Ascending aorta (tissue), 2 donors: ENCODE data around the gene ABL1. TPM values are rescaled to one million over a fixed set of nuclear protein-coding genes. Genes with fewer than 3 reads are reported as not detected.
A peak's percentile ranks its signal among the peaks of the same experiment; 100 is the strongest.

Experiments
- DNase-seq, 2 donors: peaks; one replicate each; pipeline ENCODE4 v3.0.0-alpha.2; 2019; ENCODE audit warnings: low spot score in 2 of 2
- H3K27ac ChIP-seq, 2 donors: fragments of 200-600 bp; sonication (generic); one replicate each; pipeline ENCODE4 v1.5.1; 2016 to 2017; ENCODE audit warnings: mild to moderate bottlenecking in 1 of 2
- H3K27me3 ChIP-seq: fragments of 200-600 bp; sonication (generic); one replicate; pipeline ENCODE4 v1.5.1; 2017
- H3K36me3 ChIP-seq, 2 donors: fragments of 200-600 bp; sonication (generic); one replicate each; pipeline ENCODE4 v1.5.1; 2016
- H3K4me1 ChIP-seq, 2 donors: fragments of 200-600 bp; sonication (generic); one replicate each; pipeline ENCODE4 v1.5.1; 2016 to 2017; ENCODE audit warnings: mild to moderate bottlenecking in 1 of 2
- H3K4me3 ChIP-seq, 2 donors: fragments of 200-600 bp; sonication (generic); one replicate each; pipeline ENCODE4 v1.5.1; 2016 to 2017; ENCODE audit warnings: mild to moderate bottlenecking in 1 of 2
- H3K9me3 ChIP-seq, 2 donors: fragments of 200-600 bp; sonication (generic); one replicate each; pipeline ENCODE4 v1.5.1; 2016
- CTCF ChIP-seq, 3 experiments: fragments of 200-600 bp in 2 of 3; fragments of 450-650 bp in 1 of 3; sonication (generic) in 2 of 3; IDR thresholded peaks; one replicate each; pipeline ENCODE4 v1.5.1; 2016 to 2019; ENCODE audit warnings: antibody characterized with exemption in 3 of 3, mild to moderate bottlenecking in 1 of 3, moderate library complexity in 1 of 3
- intact Hi-C: fragments of 100-400 bp; cut with DNase I; formaldehyde crosslinking; loops from one replicate; pipeline ENCODE4 v1.15.1; 2023
- total RNA-seq: library from RNA; depleted of rRNA; stranded (reverse); fragments of >200 nt; gene quantifications from one replicate; pipeline ENCODE4 v1.1.0, GENCODE V29; 2016

The ABL1 gene
- total RNA-seq, 1 donor from 2014 or later: 99.1 TPM

- H3K4me1 ChIP-seq: peaks cover 0 to 34% of the 10 kb centered on the region in 2 donors
- no peak for TF ChIP-seq CTCF (IDR thresholded peaks at IDR 0.05)
- no peaks in the 10 kb centered on the region for H3K27me3 ChIP-seq
- intact Hi-C loops: no loop called here
- H3K27ac ChIP-seq: no peak overlapping the region
- no peak overlapping the region for H3K4me3 ChIP-seq
- no peak for DNase-seq
- H3K36me3 ChIP-seq: peaks cover 44 to 75% of the 10 kb centered on the region in 2 donors
- no peaks in the 10 kb centered on the region for H3K9me3 ChIP-seq
Measured at GRCh38 chr9:130872093-130872492, 37.0 kb downstream of the ABL1 start.

GRCh38 chr9:130872508-130872907, 37.5 kb downstream of the ABL1 start:
- H3K9me3 ChIP-seq: no peaks in the 10 kb centered on the region
- no peak for TF ChIP-seq CTCF (IDR thresholded peaks at IDR 0.05)
- intact Hi-C loops: no loop called here
- DNase-seq: no peak
- H3K27ac ChIP-seq: peak overlapping the region; percentile 8 to 35
- H3K36me3 ChIP-seq: peaks cover 46 to 74% of the 10 kb centered on the region in 2 donors
- peaks cover 0 to 34% of the 10 kb centered on the region in 2 donors for H3K4me1 ChIP-seq
- no peak overlapping the region for H3K4me3 ChIP-seq
- no peaks in the 10 kb centered on the region for H3K27me3 ChIP-seq

GRCh38 chr9:130872912-130873503, 38.0 kb downstream of the ABL1 start:
- H3K9me3 ChIP-seq: no peaks in the 10 kb centered on the region
- intact Hi-C loops: no loop called here
- no peaks in the 10 kb centered on the region for H3K27me3 ChIP-seq
- DNase-seq: peak in 1 of 2 donors; percentile 84
- peaks cover 0 to 34% of the 10 kb centered on the region in 2 donors for H3K4me1 ChIP-seq
- H3K4me3 ChIP-seq: no peak overlapping the region
- peak overlapping the region; percentile 8 to 35 for H3K27ac ChIP-seq
- peaks cover 51 to 74% of the 10 kb centered on the region in 2 donors for H3K36me3 ChIP-seq
- no peak for TF ChIP-seq CTCF (IDR thresholded peaks at IDR 0.05)

GRCh38 chr9:130873966-130874365, 38.9 kb downstream of the ABL1 start:
- Histone ChIP-seq H3K27me3 (no peaks in the 10 kb centered on the region), H3K4me3 (no peak overlapping the region), H3K36me3 (peaks cover 60 to 80% of the 10 kb centered on the region in 2 donors), H3K4me1 (peaks cover 0 to 34% of the 10 kb centered on the region in 2 donors), H3K27ac (peak overlapping the region; percentile 8 to 35), H3K9me3 (no peaks in the 10 kb centered on the region)
- no peak for DNase-seq
- no peak for TF ChIP-seq CTCF (IDR thresholded peaks at IDR 0.05)
- intact Hi-C loops: no loop called here

GRCh38 chr9:130874783-130875182, 39.7 kb downstream of the ABL1 start:
- no peak for TF ChIP-seq CTCF (IDR thresholded peaks at IDR 0.05)
- Histone ChIP-seq H3K4me1 (peaks cover 0 to 30% of the 10 kb centered on the region in 2 donors), H3K36me3 (peaks cover 69 to 83% of the 10 kb centered on the region in 2 donors), H3K27ac (no peak overlapping the region), H3K27me3 (no peaks in the 10 kb centered on the region), H3K4me3 (no peak overlapping the region), H3K9me3 (no peaks in the 10 kb centered on the region)
- no peak for DNase-seq
- intact Hi-C loops: no loop called here
